ENCODE results near the gene TSSK2. TPM values are rescaled to one million over a fixed set of nuclear protein-coding genes. Genes with fewer than 3 reads are reported as not detected.
A peak's percentile ranks its signal among the peaks of the same experiment; 100 is the strongest.

The TSSK2 gene
- total and polyA plus RNA-seq, 2 experiments from 2014 or later: not detected

- Histone ChIP-seq H3K9me3 (ENCODE audit: low read depth) (no peaks in the 10 kb centered on the region), H3K27ac (peak overlapping the region; percentile 5), H3K27me3 (peaks cover 32% of the 10 kb centered on the region), H3K4me3 (peak overlapping the region; percentile 70), H3K4me1 (ENCODE audit: low read depth) (peaks cover 7% of the 10 kb centered on the region), H3K36me3 (peaks cover 19% of the 10 kb centered on the region)
- no peak for TF ChIP-seq CTCF (IDR thresholded peaks at IDR 0.05; ENCODE audit: low read depth, low read length)
- DNase-seq (ENCODE audit: low read depth in 1 of 2, low spot score in 1 of 2): peak in 1 of 2 donors; percentile 6
Observed at GRCh38 chr22:19143967-19144400, 12.9 kb downstream of the TSSK2 start.

GRCh38 chr22:19146215-19146968, 15.3 kb downstream of the TSSK2 start:
- Histone ChIP-seq H3K9me3 (ENCODE audit: low read depth) (no peaks in the 10 kb centered on the region), H3K27ac (no peak overlapping the region), H3K4me1 (ENCODE audit: low read depth) (peaks cover 7% of the 10 kb centered on the region), H3K4me3 (no peak overlapping the region), H3K27me3 (peaks cover 56% of the 10 kb centered on the region), H3K36me3 (peaks cover 7% of the 10 kb centered on the region)
- TF ChIP-seq CTCF (IDR thresholded peaks at IDR 0.05; ENCODE audit: low read depth, low read length): no peak
- DNase-seq (ENCODE audit: low read depth in 1 of 2, low spot score in 1 of 2): no peak

- Histone ChIP-seq H3K27ac (no peak overlapping the region), H3K36me3 (peaks cover under 1% of the 10 kb centered on the region), H3K4me1 (ENCODE audit: low read depth) (peaks cover 7% of the 10 kb centered on the region), H3K4me3 (no peak overlapping the region), H3K27me3 (peaks cover 65% of the 10 kb centered on the region), H3K9me3 (ENCODE audit: low read depth) (no peaks in the 10 kb centered on the region)
- DNase-seq (ENCODE audit: low read depth in 1 of 2, low spot score in 1 of 2): no peak
- TF ChIP-seq CTCF (IDR thresholded peaks at IDR 0.05; ENCODE audit: low read depth, low read length): no peak
Observed at GRCh38 chr22:19147195-19147780, 16.2 kb downstream of the TSSK2 start.

- no peak for DNase-seq (ENCODE audit: low read depth in 1 of 2, low spot score in 1 of 2)
- Histone ChIP-seq H3K36me3 (no peaks in the 10 kb centered on the region), H3K27ac (no peak overlapping the region), H3K4me1 (ENCODE audit: low read depth) (peaks cover 4% of the 10 kb centered on the region), H3K9me3 (ENCODE audit: low read depth) (no peaks in the 10 kb centered on the region), H3K27me3 (peaks cover 78% of the 10 kb centered on the region), H3K4me3 (no peak overlapping the region)
- no peak for TF ChIP-seq CTCF (IDR thresholded peaks at IDR 0.05; ENCODE audit: low read depth, low read length)
Observed at GRCh38 chr22:19148417-19149046, 17.4 kb downstream of the TSSK2 start.

- peak; percentile 5 to 8 for DNase-seq (ENCODE audit: low read depth in 1 of 2, low spot score in 1 of 2)
- Histone ChIP-seq H3K27ac (no peak overlapping the region), H3K36me3 (no peaks in the 10 kb centered on the region), H3K27me3 (peaks cover 85% of the 10 kb centered on the region), H3K9me3 (ENCODE audit: low read depth) (no peaks in the 10 kb centered on the region), H3K4me1 (ENCODE audit: low read depth) (no peaks in the 10 kb centered on the region), H3K4me3 (no peak overlapping the region)
- TF ChIP-seq CTCF (IDR thresholded peaks at IDR 0.05; ENCODE audit: low read depth, low read length): no peak
Observed at GRCh38 chr22:19149047-19149883, 18.2 kb downstream of the TSSK2 start.
